NCI-H187 treated with DMSO at 0.1 percent for 48 hours (cell line): ENCODE measurements around the gene BCR.

Experiments used
- DNase-seq: peaks from one replicate; lab custom pipeline; 2025; lab: John Stamatoyannopoulos, UW

Gene BCR

DNA sequence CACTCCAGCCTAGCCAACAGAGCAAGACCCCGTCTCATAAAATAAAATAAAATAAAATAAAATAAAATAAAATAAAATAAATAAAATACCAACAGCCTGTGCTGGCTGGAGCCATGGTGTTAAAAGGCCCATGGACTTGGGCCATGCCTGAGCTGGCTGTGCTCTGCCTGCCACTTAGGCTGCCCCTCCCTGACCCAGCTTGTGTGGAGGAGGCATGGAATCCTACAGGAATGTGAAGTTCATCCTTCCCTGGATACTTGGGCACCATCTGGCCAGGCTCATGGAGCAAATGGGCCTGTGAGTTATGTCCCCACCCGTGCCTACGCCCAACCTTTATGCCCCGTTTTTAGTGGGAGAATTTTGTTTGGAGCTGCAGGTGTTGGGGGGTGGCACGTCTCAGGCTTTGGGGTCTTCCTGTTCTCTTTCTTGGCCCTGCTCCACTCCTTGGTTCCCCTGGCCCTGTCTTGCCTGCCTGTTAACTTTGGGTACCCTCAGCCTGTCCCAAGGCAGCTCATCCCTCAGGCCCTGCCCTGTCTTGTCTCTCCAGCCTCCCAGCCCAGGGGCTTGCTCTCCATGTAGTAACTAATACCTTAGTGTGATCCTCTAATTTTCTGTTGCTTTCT is 51.3 kb downstream of the BCR start:
- DNase-seq, result no peak

DNA sequence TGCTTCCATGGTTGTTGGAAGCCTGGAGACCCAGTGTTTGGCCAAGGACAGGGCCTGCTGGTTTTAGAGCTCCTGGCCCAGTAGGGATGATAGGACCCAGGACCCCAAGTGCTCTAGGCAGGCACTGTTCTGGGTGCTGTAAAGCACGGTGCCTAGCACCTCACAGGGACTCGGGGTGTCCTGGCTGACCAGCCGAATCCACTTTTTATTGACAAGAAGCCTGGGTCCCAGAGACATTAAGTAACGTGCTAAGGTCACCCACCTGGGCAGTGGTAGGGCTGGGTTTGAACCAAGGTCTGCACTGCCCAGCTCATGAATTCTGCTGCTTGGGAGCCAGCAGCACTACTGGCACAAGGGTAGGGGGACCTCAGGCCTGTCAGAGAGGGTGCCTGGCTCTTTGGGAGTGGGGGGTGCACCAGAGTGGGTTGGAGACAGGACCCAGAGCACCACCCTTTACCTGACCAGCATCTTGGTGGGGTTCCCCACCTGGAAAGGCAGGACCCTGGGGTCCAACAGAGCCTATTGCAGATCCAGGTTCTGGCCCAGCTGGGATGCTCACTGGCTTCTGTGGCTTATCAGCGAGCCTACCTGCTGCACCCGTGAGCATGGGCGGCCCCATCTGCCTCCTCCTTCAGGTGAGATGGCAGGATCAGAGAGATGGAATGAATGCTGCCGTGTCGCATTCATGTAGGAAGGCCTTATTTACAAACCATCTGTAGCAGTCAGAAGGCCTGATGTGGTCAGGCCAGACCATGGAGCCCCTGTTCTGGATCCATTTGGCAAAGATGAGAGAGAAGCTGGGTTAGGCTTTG is 52.0 kb downstream of the BCR start:
- no peak for DNase-seq

DNA sequence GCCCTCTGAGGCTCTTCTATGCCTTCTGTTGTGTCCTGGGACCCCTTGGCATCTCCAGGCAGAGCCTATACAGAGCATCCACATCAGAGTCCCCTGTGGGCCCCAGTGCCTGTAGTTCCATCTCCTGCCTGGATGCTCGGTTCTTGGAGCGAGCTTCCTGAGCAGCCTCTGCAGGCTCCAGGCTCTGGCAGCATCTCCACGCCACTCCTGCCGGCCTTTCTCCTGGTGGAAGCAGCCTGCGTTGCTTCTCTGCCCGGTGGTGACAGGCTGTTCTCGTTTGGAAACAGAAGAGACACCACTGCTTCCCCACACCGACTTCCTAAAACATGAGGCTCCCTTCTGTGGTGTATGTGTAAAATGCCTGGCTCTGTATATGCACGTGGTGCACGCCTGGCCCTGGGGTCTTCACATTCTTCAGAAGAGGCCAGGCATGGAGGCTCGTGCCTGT is 52.8 kb downstream of the BCR start:
- DNase-seq, result no peak

DNA sequence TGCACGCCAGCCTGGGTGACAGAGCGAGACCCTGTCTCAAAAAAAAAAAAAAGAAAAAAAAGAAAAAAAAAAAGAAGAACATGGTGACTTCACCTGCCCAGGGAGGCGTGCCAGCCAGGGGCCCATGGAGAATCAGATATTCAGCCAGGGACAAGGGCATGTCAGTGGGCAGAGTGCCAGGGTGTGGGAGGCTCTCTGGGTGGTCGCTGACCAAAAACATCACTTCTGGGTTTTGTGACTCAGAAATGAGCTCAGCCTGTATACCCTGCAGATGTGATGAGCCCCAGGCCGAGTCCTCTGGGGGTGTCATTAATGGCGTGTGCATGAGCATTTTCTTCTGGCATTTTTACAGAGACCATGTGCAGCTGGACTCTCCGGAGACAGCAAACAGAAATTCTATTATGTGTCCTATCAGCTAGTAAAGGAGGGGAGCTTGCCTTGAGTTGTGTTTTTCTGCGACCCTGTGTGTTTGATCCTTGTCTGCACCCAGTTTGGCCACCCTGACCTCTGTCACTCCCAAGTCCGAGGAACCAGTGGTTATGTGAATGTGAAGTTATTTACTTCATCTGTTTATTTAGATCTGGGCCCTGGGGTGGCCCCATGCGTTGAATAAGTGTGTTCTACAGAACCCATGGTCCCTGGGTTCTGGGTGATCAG is 53.6 kb downstream of the BCR start:
- DNase-seq, result no peak

DNA sequence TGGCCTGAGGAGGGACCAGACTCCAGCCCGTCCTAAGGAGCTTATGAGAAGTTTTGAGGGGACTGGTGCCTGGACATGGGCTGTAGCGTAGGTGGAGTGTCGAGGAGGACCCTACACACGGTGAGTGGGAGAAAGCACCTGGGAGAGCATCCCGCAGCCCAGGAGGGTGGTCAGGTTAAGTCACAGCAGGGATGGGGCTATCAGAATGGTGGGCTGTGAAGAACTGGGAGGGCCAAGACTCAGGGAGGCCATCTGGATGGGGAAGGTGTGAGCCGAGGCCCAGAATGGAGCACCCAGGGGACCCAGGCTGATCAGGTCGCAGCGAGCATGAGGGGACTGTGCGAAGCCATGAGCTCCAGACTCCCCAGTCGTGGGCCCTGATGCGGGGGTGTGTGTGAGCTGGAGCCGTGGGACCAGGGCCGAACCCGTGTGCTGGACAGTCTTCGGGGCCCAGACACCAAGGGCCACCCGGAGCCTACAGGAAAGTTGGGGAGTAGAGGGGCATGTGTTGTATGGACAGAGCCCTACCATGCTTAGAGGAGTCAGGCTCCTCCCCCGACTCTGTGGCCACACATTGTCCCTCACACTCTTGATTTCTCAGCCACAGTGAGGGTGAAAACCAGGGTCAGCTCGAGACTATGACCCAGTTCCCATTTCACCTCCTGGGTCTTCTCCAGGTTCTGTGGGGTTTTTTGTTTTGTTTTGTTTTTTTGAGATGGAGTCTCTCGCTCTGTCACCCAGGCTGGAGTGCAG is 54.3 kb downstream of the BCR start:
- DNase-seq, result no peak

DNA sequence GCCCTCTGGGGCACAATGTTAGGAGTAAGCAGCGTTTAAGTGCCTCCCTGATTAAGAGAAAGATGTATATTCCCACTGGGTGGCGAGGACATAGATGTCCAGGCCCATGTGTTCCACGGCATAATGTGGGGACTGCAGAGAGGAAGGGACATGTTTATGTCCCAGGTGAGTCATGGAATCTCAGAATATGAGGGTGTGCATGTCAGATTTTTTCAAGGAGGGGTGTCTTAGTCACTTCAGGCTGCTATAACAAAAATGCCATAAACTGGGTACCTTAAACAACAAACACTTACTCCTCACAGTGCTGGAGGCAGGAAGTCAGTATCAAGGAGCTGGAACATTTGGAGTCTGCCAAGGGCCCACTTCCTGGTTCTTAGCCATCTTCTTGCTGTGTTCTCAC is 55.1 kb downstream of the BCR start:
- DNase-seq, result no peak

DNA sequence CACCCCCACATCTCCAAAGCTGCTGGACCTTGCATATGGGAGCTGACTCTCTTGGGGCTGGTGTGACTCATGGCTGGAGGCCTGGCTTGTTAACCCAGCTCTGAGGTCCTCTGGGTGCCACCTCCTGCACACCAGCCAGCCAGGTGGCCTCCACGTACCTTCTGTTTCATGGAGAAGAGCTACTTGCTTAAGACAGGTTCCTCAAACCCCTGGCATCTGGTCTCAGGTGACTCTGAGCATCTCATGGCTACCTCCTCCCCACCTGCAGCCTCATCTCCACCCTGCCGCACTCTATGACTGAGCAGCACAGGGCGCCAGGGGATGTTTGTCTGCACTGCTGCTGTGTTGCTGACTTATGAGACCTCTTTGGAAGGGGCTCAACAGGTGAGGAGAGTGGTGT is 55.7 kb downstream of the BCR start:
- no peak for DNase-seq

DNA sequence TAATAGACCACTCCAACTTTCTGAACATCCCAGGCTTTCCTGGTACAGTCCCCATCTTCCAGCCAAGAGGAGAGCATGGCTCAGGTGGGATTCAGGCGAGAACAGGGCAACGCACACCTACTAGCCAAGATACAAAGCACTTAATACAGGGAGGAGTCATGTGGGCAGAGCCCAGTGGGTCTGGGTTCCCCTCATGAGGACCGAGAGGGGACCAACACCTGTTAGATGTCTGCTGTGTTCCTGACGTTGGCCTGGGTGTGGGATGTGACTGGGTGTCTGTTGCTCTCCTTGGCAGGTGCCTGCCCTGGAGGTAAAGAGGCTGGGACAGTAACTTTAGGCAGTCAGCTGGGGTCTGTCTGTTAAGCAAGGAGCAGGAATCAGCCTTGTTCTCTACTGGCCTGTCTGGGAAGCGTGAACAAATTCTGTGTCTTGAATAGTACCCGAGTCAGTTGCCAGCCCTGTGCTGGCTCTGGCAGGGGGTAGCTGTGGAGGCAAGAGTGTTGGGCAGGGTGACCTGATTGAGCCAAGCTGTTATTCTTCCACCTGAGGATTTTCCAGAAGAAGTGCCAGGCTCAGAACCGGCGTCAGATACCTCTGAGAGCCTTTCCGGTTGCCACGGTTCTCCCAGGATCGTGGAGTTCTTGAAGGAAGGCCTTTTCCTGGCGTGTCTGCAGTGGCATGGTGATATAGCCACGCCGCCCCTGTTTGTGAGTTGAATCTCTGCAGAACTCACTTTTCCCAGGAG is 56.3 kb downstream of the BCR start:
- DNase-seq, result no peak

DNA sequence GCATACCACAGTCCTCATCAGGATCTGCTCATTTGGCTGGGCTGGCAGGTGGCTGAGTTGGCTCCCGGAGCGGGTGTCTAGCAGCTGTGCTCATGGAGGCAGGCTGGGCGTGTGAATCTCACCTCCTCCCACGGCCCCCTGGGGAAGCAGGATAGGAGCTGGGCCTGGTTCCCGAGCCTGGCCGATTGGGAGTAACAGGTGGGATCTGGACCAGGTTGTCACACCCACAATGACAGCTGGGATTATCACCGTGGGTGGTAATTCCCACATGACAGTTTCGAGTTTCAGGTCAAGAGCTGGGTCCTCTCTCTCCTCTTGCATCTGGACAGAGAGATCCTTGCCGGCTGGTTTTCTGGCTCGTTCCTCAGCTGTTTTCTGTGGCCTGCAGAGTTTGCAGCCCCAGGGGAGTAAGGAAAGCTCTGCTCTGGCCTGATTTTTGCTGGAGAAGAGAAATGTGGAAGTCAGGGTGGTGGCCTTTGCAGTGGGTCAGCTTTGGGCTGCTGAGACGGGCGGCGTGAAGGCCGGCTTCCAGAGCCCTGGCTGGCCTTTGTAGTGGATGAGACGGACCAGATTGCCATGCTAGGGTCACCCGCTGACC is 57.0 kb downstream of the BCR start:
- DNase-seq, result no peak

DNA sequence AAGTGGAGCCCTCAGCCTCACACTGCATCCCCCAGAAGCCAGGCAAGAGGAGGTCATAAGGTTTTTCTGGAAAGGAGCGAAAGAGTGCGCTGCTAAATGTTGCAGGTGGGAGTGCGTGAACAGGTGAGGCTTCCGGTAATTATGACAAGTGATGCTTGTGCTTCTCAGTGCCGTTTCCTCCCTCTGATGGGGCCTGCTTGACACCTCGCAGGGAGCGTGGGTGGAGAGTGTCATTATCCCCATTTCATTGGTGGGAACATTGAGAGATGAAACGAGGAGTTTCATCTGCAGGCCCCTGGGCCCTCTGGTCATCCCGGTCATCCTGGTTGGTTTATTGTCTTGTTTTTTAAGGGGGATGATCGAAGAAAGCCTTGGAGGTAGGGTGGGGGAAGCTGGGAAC is 57.5 kb downstream of the BCR start:
- no peak for DNase-seq

DNA sequence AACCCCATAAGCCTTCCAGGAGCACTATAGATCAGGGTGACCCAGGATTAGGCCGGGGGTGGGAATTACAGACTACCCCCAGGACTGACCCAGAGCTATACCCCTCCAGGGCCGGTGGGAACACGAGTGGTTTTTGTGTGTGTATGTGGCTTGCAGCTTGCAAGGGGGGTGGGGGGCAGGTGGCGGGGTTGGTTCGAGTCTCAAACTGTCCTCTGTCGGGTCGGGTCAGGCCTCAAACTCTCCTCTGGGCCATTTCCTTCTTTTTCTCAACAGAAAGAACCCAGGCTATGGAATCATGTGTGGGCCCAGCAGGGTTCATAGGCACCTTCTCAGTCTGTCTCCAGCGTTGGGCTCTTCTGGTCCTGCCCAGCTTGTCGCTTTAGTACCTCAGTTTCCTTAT is 58.4 kb downstream of the BCR start:
- no peak for DNase-seq

DNA sequence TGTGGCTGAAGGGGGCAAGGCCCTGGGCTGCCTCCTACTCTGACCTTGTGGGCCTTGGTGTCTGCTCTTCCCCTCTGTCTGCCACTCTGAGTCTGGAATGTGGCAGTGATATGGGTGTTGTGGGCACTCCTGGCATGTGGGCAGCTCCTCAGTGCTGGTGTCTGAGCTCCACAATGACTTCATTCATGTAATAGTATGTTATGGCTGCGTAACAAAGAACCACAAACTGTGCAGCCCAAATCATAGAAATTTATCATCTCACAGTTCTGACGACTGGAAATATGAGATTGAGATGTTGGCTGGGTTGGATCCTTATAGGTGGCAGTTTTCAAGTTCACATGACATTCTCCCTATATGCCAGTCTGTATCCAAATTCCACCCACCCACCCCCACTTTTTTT is 59.1 kb downstream of the BCR start:
- DNase-seq, result no peak

DNA sequence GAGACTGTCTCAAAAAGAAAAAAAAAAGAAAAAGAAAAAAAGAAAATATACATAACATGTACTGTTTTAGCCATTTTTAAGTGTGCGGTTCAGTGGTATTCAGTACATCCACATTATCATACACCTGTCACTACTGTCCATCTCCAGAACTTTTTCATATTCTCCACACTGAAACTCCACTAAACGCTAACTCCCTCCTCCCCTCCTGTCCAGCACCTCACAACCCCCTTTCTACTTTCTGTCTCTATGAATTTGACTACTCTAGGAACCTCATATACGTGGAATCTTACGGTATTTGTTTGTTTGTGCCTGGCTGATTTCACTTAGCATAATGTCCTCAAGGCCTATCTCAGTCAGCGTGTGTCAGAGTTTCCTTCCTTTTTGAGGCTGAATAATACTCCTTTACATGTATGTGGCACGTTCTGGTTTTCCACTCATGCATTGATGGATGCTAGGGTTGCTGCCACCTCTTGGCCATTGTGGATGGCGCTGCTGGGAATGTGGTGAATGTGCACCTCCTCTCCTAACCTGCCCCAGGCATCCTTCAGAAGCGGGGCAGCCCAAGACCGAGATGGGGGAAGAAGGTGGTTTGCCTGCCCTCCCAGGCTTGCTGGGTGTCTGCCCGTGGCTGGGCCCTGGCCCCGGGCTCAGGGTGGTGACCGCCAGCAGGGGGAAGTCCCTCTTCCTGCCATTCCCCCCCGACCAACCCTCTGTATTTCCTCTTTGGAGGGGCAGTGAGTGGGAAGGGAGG is 60.5 kb downstream of the BCR start:
- no peak for DNase-seq

DNA sequence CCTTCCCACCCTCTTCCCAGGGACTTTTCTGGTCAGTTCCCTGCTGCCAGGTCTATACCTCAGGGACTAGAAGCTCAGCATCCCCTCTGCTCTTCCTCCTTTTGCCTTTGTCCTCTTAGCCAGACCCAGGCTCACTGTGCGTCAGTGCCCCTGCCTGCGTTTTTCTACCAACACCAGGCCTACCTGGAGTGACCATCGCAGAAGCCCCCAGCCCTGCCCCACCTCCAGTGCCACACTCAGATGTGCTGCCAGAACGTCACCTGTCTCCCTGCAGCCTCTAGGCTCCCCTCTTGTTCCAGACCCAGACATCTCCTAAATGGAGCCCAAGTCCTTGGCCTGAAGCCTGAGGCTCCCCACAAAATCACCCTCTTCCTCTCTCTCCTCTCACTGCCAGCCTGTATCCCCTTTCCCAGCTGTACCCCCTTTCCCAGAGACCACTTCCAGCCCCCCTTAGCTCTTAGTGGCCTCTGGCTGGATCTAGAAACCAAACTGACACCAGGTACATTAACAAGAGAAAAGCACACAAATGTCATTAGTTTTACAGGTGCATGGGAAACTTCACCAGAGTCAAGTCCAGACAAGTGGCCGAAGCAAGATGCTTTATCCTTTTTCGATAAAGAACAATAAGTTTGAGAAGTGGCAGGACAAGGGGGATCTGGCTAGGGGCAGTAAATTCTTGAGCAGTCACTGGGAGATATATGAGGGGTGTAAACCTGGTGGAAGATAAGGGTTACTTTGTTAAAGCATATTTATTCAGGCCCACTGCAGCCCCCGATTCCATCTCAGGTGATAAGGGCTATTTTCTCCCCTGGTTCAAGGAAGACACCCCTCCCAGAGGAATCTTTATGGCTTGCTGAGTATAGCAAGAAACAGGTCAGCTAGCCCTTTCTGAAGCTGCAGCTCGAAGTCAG is 61.5 kb downstream of the BCR start:
- DNase-seq, result no peak

DNA sequence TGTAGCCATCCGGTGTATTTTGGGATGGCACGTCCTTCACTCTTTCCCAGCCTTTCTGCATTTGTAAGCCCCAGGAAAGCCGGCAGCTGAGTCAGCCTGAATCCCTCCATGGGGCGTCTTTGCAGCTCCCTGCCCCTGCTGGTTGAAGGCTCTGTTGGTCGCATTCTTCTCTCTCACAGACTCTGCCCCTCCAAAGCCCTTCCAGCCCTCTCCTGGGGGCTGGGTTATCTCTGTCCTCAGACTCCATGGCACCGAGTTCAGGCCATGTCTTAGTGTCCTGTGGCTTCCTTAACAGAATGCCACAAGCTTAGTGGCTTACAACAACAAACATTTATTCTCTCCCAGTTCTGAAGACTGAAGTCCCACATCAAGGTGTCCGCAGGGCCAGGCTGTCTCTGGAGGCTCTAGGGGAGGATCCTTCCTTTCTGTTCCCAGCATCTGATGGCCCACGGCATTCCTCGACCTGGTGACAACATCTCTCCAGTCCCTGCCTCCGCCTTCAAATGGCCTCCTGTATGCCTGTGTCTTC is 62.2 kb downstream of the BCR start:
- no peak for DNase-seq

DNA sequence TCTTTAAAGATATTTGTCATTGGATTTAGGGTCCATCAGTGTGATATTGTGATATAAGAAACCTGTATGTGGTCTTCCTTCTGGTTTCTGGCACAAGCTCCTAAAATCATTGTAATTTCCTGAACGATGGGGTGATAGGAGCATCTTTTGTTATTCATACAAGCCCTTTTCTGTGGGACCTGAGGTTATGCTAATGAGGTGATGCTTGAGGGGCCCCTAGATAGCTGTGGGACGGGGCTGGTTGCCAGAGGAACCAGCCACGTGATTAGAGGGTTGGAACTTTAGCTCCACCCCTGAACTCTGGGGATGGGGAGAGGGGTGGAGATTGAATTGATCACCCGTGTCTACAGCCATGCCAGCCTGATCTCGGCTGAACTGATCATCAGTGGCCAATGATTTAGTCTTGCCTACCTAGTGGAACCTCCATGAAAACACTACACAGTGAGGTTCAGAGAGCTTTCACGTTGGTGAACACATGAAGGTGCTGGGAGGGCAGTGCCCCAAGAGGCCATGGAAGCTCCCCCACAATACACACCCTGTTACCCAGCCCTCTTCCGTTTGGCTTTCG is 62.8 kb downstream of the BCR start:
- no peak for DNase-seq

DNA sequence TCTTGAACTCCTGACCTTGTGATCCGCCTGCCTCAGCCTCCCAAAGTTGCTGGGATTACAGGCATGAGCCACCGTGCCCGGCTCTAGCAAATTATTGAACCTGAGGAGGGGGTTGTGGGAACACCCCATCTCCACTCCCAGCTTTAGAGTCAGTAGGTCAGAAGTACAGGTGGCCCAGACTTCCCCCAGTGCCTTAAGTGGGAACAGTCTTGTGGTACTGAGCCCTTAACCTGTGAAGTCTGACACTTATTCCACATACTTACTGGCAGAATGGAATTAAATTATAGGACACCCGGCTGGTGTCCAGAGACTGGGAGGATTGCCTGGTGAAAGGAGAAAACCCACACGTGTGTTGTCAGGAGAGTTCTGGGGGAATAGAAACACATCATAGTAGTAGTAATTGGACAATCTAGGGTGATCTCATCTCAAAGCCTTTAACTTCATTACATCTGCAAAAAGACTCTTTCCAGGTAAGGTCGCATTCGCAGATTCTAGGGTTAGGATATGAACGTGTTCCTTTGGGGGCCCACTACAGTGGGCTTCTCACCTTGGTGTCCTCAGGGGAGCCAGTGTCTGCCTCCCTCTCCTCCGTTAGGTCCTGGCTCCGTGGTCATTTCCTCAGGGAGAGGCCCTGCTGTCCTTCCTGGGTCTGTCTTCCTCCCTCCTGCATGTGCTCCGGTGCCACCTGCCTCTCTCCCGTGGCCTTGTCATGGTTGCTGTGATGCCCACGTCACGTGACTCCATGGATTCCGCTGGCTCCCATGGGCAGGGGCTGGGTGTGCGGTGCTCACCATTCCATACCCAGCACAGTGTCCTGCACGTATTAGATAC is 63.8 kb downstream of the BCR start:
- no peak for DNase-seq

DNA sequence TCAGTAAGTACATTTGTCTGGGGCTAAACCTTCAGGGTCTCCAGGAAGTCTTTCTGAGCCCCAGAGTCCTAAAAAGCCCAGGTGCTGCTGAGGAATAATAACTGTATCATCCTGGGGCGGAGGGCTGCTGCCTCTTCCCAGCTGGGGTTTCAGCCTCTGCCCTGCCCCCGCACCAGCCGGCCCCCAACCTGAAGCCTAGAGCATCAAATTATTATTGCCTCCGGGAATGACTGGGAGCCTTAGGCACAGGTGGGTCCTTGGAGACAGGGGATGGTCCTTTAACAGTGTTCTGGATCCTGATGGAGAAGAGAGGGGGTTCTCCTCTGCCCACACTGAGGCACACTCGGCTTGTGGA is 64.4 kb downstream of the BCR start:
- no peak for DNase-seq
